OCI-LY7 (cell line): ENCODE data around the gene NCK2. TPM values are rescaled to one million over a fixed set of nuclear protein-coding genes. Genes with fewer than 3 reads are reported as not detected.

Experiments used
- BruUV-seq: library from RNA; stranded (reverse); fragments of 400-500 nt; replicated peaks from 2 replicates; lab custom pipeline; 2021; lab: Mats Ljungman, UMichigan
- CTCF ChIA-PET: fragments of 300-600 bp; sonication (Branson Sonifier 250); formaldehyde crosslinking; loops from one replicate; lab custom pipeline; 2022; ENCODE audit warnings: antibody characterized with exemption; ENCODE audit not compliant: unreplicated experiment; lab: Charles Lee
- POLR2A ChIA-PET: fragments of 300-600 bp; sonication (Branson Sonifier 250); formaldehyde crosslinking; loops from one replicate; lab custom pipeline; 2022; ENCODE audit warnings: antibody characterized with exemption; lab: Charles Lee
- DNase-seq: peaks from one replicate; pipeline ENCODE4 v3.0.0-alpha.2; 2015; ENCODE audit warnings: low spot score
- H2AFZ ChIP-seq: fragments of 200-600 bp; sonication (generic), shearing (Covaris generic); 2 replicates; pipeline ENCODE4 v1.6.1; 2014; ENCODE audit warnings: mild to moderate bottlenecking, antibody characterized with exemption, low read length, moderate library complexity
- H3K27ac ChIP-seq: fragments of 200-600 bp; sonication (generic); 2 replicates; pipeline ENCODE4 v1.5.1; 2014; ENCODE audit warnings: mixed run types, low read depth, mild to moderate bottlenecking, moderate library complexity, low read length, inconsistent platforms; ENCODE audit not compliant: poor library complexity, severe bottlenecking
- H3K36me3 ChIP-seq: fragments of 200-600 bp; sonication (generic); 2 replicates; pipeline ENCODE4 v1.6.1; 2014; ENCODE audit warnings: mild to moderate bottlenecking, antibody characterized with exemption, low read length, moderate library complexity, mixed read lengths; ENCODE audit not compliant: insufficient read depth
- H3K4me1 ChIP-seq: fragments of 200-600 bp; sonication (generic); 2 replicates; pipeline ENCODE4 v1.5.1; 2014; ENCODE audit warnings: mild to moderate bottlenecking, low read length; ENCODE audit not compliant: insufficient read depth, poor library complexity, severe bottlenecking
- H3K4me2 ChIP-seq: fragments of 200-600 bp; sonication (generic); 2 replicates; pipeline ENCODE4 v1.6.1; 2014; ENCODE audit warnings: mild to moderate bottlenecking, low read length
- H3K4me3 ChIP-seq: fragments of 200-600 bp; sonication (generic); 2 replicates; pipeline ENCODE4 v1.5.1; 2014; ENCODE audit warnings: mild to moderate bottlenecking, low read depth, low read length; ENCODE audit not compliant: poor library complexity, severe bottlenecking
- H3K79me2 ChIP-seq: fragments of 200-600 bp; sonication (generic); 2 replicates; pipeline ENCODE4 v1.6.1; 2016; ENCODE audit warnings: low read depth, mild to moderate bottlenecking, low read length, moderate library complexity, mixed read lengths; ENCODE audit not compliant: insufficient read depth
- H3K9me2 ChIP-seq: fragments of 200-600 bp; sonication (generic); 2 replicates; pipeline ENCODE4 v1.6.1; 2016; ENCODE audit warnings: mild to moderate bottlenecking, low read length, mixed read lengths; ENCODE audit not compliant: insufficient read depth
- H3K9me3 ChIP-seq: fragments of 200-600 bp; sonication (generic); 2 replicates; pipeline ENCODE4 v1.6.1; 2014; ENCODE audit warnings: mild to moderate bottlenecking, mixed run types, low read length, mixed read lengths
- H4K20me1 ChIP-seq: fragments of 200-600 bp; sonication (generic); 2 replicates; pipeline ENCODE4 v1.6.1; 2014; ENCODE audit warnings: mild to moderate bottlenecking, antibody characterized with exemption, low read length, moderate library complexity, mixed read lengths; ENCODE audit not compliant: insufficient read depth
- CTCF ChIP-seq: fragments of 200-600 bp; sonication (generic); conservative IDR thresholded peaks from 2 replicates; pipeline ENCODE4 v1.5.1; 2014; ENCODE audit warnings: mild to moderate bottlenecking, antibody characterized with exemption, low read length, moderate library complexity, mixed read lengths
- EZH2phosphoT487 ChIP-seq: fragments of 200-600 bp; sonication (generic); IDR thresholded peaks from 2 replicates; pipeline ENCODE4 v1.6.1; 2018; ENCODE audit warnings: low read depth, borderline replicate concordance, mild to moderate bottlenecking, mixed run types, antibody characterized with exemption, low read length, moderate library complexity, mixed read lengths
- intact Hi-C: fragments of 100-400 bp; cut with micrococcal nuclease; formaldehyde crosslinking; loops from one replicate; pipeline ENCODE4 v1.10.0; 2022; ENCODE audit not compliant: unreplicated experiment
- total RNA-seq, 2 experiments: library from RNA; depleted of rRNA in 1 of 2; stranded (reverse); fragments of >200 nt in 1 of 2; shearing (Covaris generic) in 1 of 2; gene quantifications; 2 replicates each; pipeline ENCODE4 v1.2.3, GENCODE V29; 2014 to 2022

Gene NCK2
- total RNA-seq, 2 experiments from 2014 or later = 23.4 to 34.2 TPM

- ChIA-PET POLR2A (interaction anchor here (0.7 to 2.2 kb wide), 4 partner anchors 8 to 90 kb away, joined by 3 to 10 read pairs (median 5); no protein-coding TSS in a partner anchor), CTCF (interaction anchor here (1.0 kb wide), 1 partner anchor 15 kb away, joined by 3 read pairs; no protein-coding TSS in a partner anchor)
- H4K20me1 ChIP-seq = no peaks in the 10 kb centered on the region
- TF ChIP-seq CTCF (no peak), EZH2phosphoT487 (no peak)
- peaks cover 57% of the 10 kb centered on the region for H3K4me1 ChIP-seq
- peaks cover 23% of the 10 kb centered on the region; the same call in 1 of the 2 replicates for H3K79me2 ChIP-seq
- H3K27ac ChIP-seq = no peak overlapping the region
- no peaks in the 10 kb centered on the region; the same call in 1 of the 2 replicates for H3K36me3 ChIP-seq
- peaks cover 5% of the 10 kb centered on the region; the same call in 1 of the 2 replicates for H3K9me3 ChIP-seq
- H2AFZ ChIP-seq = no peak overlapping the region
- H3K4me2 ChIP-seq = no peak overlapping the region
- intact Hi-C loops = no loop called here
- no peak overlapping the region for H3K4me3 ChIP-seq
- no peak for DNase-seq
- H3K9me2 ChIP-seq = no peaks in the 10 kb centered on the region
- no TSS peak for BruUV-seq
Measured at GRCh38 chr2:105803773-105804172, 59.1 kb downstream of the NCK2 start.

- H2AFZ ChIP-seq = no peak overlapping the region
- intact Hi-C loops = no loop called here
- H3K36me3 ChIP-seq = no peaks in the 10 kb centered on the region; the same call in 1 of the 2 replicates
- no peak for TF ChIP-seq CTCF
- TF ChIP-seq EZH2phosphoT487 = no peak
- DNase-seq = no peak
- ChIA-PET POLR2A (interaction anchor here (0.7 to 2.2 kb wide), 3 partner anchors 12 to 90 kb away, joined by 3 to 10 read pairs (median 5); no protein-coding TSS in a partner anchor), CTCF (interaction anchor here (1.0 kb wide), 1 partner anchor 15 kb away, joined by 3 read pairs; no protein-coding TSS in a partner anchor)
- H4K20me1 ChIP-seq = no peaks in the 10 kb centered on the region
- H3K4me3 ChIP-seq = no peak overlapping the region
- H3K9me3 ChIP-seq = peaks cover 5% of the 10 kb centered on the region; the same call in 1 of the 2 replicates
- H3K79me2 ChIP-seq = peaks cover 18% of the 10 kb centered on the region; the same call in 1 of the 2 replicates
- H3K9me2 ChIP-seq = no peaks in the 10 kb centered on the region
- H3K4me1 ChIP-seq = peaks cover 52% of the 10 kb centered on the region
- H3K4me2 ChIP-seq = no peak overlapping the region
- no TSS peak for BruUV-seq
- no peak overlapping the region for H3K27ac ChIP-seq
Measured at GRCh38 chr2:105804266-105804665, 59.6 kb downstream of the NCK2 start.

GRCh38 chr2:105806996-105807395 lies 62.3 kb downstream of the NCK2 start:
- POLR2A ChIA-PET = no interaction called here
- Histone ChIP-seq H4K20me1 (no peaks in the 10 kb centered on the region), H3K4me2 (no peak overlapping the region), H2AFZ (no peak overlapping the region), H3K4me1 (peaks cover 29% of the 10 kb centered on the region), H3K9me3 (no peaks in the 10 kb centered on the region), H3K79me2 (no peaks in the 10 kb centered on the region), H3K9me2 (no peaks in the 10 kb centered on the region), H3K4me3 (no peak overlapping the region), H3K27ac (no peak overlapping the region), H3K36me3 (no peaks in the 10 kb centered on the region; the same call in 1 of the 2 replicates)
- DNase-seq = no peak
- TF ChIP-seq EZH2phosphoT487 (no peak), CTCF (no peak)
- no TSS peak for BruUV-seq
- CTCF ChIA-PET = no interaction called here
- intact Hi-C loops = no loop called here
